Tibial nerve (tissue), 4 donors: Measurements from ENCODE around the gene BRI3BP.

Experiments
- CTCF ChIP-seq, 5 experiments: fragments of 200-600 bp in 3 of 5; fragments of 450-650 bp in 2 of 5; sonication (generic) in 3 of 5; IDR thresholded peaks; one replicate each; pipeline ENCODE4 v1.5.1; 2016 to 2019; ENCODE audit warnings: antibody characterized with exemption in 5 of 5, mild to moderate bottlenecking in 3 of 5, moderate library complexity in 2 of 5
- EP300 ChIP-seq, 2 donors: sonication (generic); formaldehyde crosslinking; IDR thresholded peaks; one replicate each; pipeline ENCODE4 v1.6.1; 2017; ENCODE audit warnings: antibody characterized with exemption in 2 of 2, mild to moderate bottlenecking in 1 of 2
- POLR2A ChIP-seq, 2 donors: fragments of 450-650 bp; IDR thresholded peaks; one replicate each; pipeline ENCODE4 v1.6.1; 2017; ENCODE audit warnings: antibody characterized with exemption in 2 of 2, mild to moderate bottlenecking in 2 of 2, moderate library complexity in 2 of 2

GRCh38 chr12:125032466-125033152 is 39.2 kb downstream of the BRI3BP start:
- TF ChIP-seq CTCF (IDR thresholded peaks at IDR 0.05) (no peak), POLR2A (IDR thresholded peaks at IDR 0.05) (no peak), EP300 (IDR thresholded peaks at IDR 0.05) (no peak)
